IMR-90 (cell line): Measurements from ENCODE around the gene STK33. TPM values are rescaled to one million over a fixed set of nuclear protein-coding genes. Genes with fewer than 3 reads are reported as not detected.

ENCODE experiments used
- ATAC-seq: fragments of 200-7000 bp; cut with Tn5 transposase; 2 replicates; pipeline ENCODE4 v1.9.1; 2020; ENCODE audit warnings: low read depth, mild to moderate bottlenecking, moderate library complexity
- BruUV-seq: library from RNA; stranded (reverse); fragments of 400-500 nt; replicated peaks from 2 replicates; lab custom pipeline; 2021; lab: Mats Ljungman, UMichigan
- CTCF ChIA-PET: fragments of 300-600 bp; formaldehyde crosslinking; extraction: SDS; loops from one replicate; lab custom pipeline; 2021; ENCODE audit warnings: antibody characterized with exemption; lab: Yijun Ruan, JAX
- POLR2A ChIA-PET: fragments of 300-600 bp; sonication (Branson Sonifier 250); formaldehyde crosslinking; loops from one replicate; lab custom pipeline; 2022; ENCODE audit warnings: antibody characterized with exemption; ENCODE audit not compliant: unreplicated experiment; lab: Charles Lee
- DNase-seq: peaks from one replicate; pipeline ENCODE4 v3.0.0; 2013
- H2AFZ ChIP-seq: replicated peaks from 2 replicates; pipeline ENCODE3; 2013; ENCODE audit warnings: low read length, mild to moderate bottlenecking; ENCODE audit not compliant: poor library complexity
- H2AK5ac ChIP-seq: 2 replicates; pipeline ENCODE4 v1.6.1; 2013; ENCODE audit warnings: low read depth, low read length, inconsistent platforms
- H2AK9ac ChIP-seq: replicated peaks from 2 replicates; pipeline ENCODE3; 2013; ENCODE audit warnings: mild to moderate bottlenecking, low read depth, low read length, moderate library complexity; ENCODE audit not compliant: poor library complexity
- H2BK120ac ChIP-seq: 2 replicates; pipeline ENCODE4 v1.6.1; 2013; ENCODE audit warnings: low read depth, low read length, inconsistent platforms
- H2BK15ac ChIP-seq: 3 replicates; pipeline ENCODE4 v1.6.1; 2013; ENCODE audit warnings: low read depth, low read length, inconsistent platforms
- H2BK20ac ChIP-seq: 2 replicates; pipeline ENCODE4 v1.6.1; 2013; ENCODE audit warnings: low read depth, mild to moderate bottlenecking, inconsistent platforms, low read length, moderate library complexity
- H2BK5ac ChIP-seq: 2 replicates; pipeline ENCODE4 v1.6.1; 2013; ENCODE audit warnings: mild to moderate bottlenecking, low read depth, low read length, inconsistent platforms; ENCODE audit not compliant: poor library complexity, severe bottlenecking
- H3K14ac ChIP-seq: replicated peaks from 2 replicates; pipeline ENCODE4 v1.6.1; 2013; ENCODE audit warnings: low read depth, low read length, inconsistent platforms
- H3K18ac ChIP-seq: 2 replicates; pipeline ENCODE4 v1.6.1; 2013; ENCODE audit warnings: low read depth, low read length, control low read depth
- H3K23ac ChIP-seq: 2 replicates; pipeline ENCODE4 v1.6.1; 2013; ENCODE audit warnings: low read depth, low read length, inconsistent platforms
- H3K27ac ChIP-seq: 2 replicates; pipeline ENCODE4 v1.5.1; 2013; ENCODE audit warnings: mild to moderate bottlenecking, control low read depth, low read length; ENCODE audit not compliant: insufficient read depth
- H3K27me3 ChIP-seq: 2 replicates; pipeline ENCODE4 v1.6.1; 2013; ENCODE audit warnings: low read length; ENCODE audit not compliant: control insufficient read depth, insufficient read depth
- H3K36me3 ChIP-seq: 2 replicates; pipeline ENCODE4 v1.6.1; 2013; ENCODE audit warnings: low read length, mixed read lengths; ENCODE audit not compliant: control insufficient read depth, insufficient read depth
- H3K4ac ChIP-seq: 2 replicates; pipeline ENCODE4 v1.6.1; 2013; ENCODE audit warnings: low read depth, low read length, inconsistent platforms
- H3K4me1 ChIP-seq: 2 replicates; pipeline ENCODE4 v1.6.1; 2013; ENCODE audit warnings: low read length, mixed read lengths; ENCODE audit not compliant: control insufficient read depth, insufficient read depth
- H3K4me2 ChIP-seq: 2 replicates; pipeline ENCODE4 v1.6.1; 2013; ENCODE audit warnings: low read depth, mild to moderate bottlenecking, control low read depth, low read length, moderate library complexity
- H3K4me3 ChIP-seq: 2 replicates; pipeline ENCODE4 v1.5.1; 2013; ENCODE audit warnings: low read depth, mild to moderate bottlenecking, control low read depth, low read length, moderate library complexity; ENCODE audit not compliant: insufficient read depth
- H3K56ac ChIP-seq: 2 replicates; pipeline ENCODE4 v1.6.1; 2013; ENCODE audit warnings: low read length, inconsistent platforms; ENCODE audit not compliant: insufficient read depth; ENCODE audit errors: extremely low read depth
- H3K79me1 ChIP-seq, 2 experiments: 2 replicates each; pipeline ENCODE4 v1.6.1; 2013; ENCODE audit warnings: low read length in 2 of 2, inconsistent platforms in 1 of 2, low read depth in 1 of 2
- H3K9ac ChIP-seq: 2 replicates; pipeline ENCODE4 v1.6.1; 2013; ENCODE audit warnings: low read depth, low read length, control low read depth
- H3K9me1 ChIP-seq: 2 replicates; pipeline ENCODE4 v1.6.1; 2013; ENCODE audit warnings: low read length, inconsistent platforms; ENCODE audit not compliant: insufficient read depth
- H3K9me3 ChIP-seq: 2 replicates; pipeline ENCODE4 v1.6.1; 2013; ENCODE audit warnings: low read length; ENCODE audit not compliant: control insufficient read depth, insufficient read depth
- H4K20me1 ChIP-seq: 2 replicates; pipeline ENCODE4 v1.6.1; 2013; ENCODE audit warnings: low read length, inconsistent platforms; ENCODE audit not compliant: insufficient read depth
- H4K5ac ChIP-seq: 2 replicates; pipeline ENCODE4 v1.6.1; 2013; ENCODE audit warnings: mild to moderate bottlenecking, low read depth, low read length, control low read depth
- H4K8ac ChIP-seq, 2 experiments: 2 replicates each; pipeline ENCODE4 v1.6.1; 2013; ENCODE audit warnings: low read depth in 2 of 2, low read length in 2 of 2, control low read depth in 1 of 2, inconsistent platforms in 1 of 2
- H4K91ac ChIP-seq: 2 replicates; pipeline ENCODE4 v1.6.1; 2013; ENCODE audit warnings: low read depth, low read length, inconsistent platforms; ENCODE audit not compliant: insufficient read depth
- BHLHE40 ChIP-seq: fragments of 150-350 bp; IDR thresholded peaks from 2 replicates; pipeline ENCODE4 v1.6.1; 2016; ENCODE audit warnings: mild to moderate bottlenecking, low read depth, low read length
- CEBPB ChIP-seq: IDR thresholded peaks from 2 replicates; pipeline ENCODE4 v1.6.1; 2012; ENCODE audit warnings: low read depth, low read length, improper control_type of control experiment
- CHD1 ChIP-seq: IDR thresholded peaks from 2 replicates; pipeline ENCODE4 v1.6.1; 2012; ENCODE audit warnings: low read depth, low read length, improper control_type of control experiment
- ELK1 ChIP-seq: fragments of 150-350 bp; IDR thresholded peaks from 2 replicates; pipeline ENCODE4 v1.6.1; 2016; ENCODE audit warnings: low read depth, mild to moderate bottlenecking, low read length, moderate library complexity, borderline replicate concordance
- FOS ChIP-seq: fragments of 150-350 bp; IDR thresholded peaks from 2 replicates; pipeline ENCODE4 v1.6.1; 2016; ENCODE audit warnings: low read depth, low read length
- MAFK ChIP-seq: IDR thresholded peaks from 2 replicates; pipeline ENCODE4 v1.6.1; 2012; ENCODE audit warnings: low read depth, low read length, improper control_type of control experiment
- MAZ ChIP-seq: IDR thresholded peaks from 2 replicates; pipeline ENCODE4 v1.6.1; 2012; ENCODE audit warnings: low read depth, mild to moderate bottlenecking, low read length, improper control_type of control experiment, moderate library complexity, borderline replicate concordance
- MXI1 ChIP-seq: IDR thresholded peaks from 2 replicates; pipeline ENCODE4 v1.6.1; 2012; ENCODE audit warnings: low read depth, mild to moderate bottlenecking, low read length, moderate library complexity, borderline replicate concordance
- NFE2L2 ChIP-seq: fragments of 150-350 bp; IDR thresholded peaks from 2 replicates; pipeline ENCODE4 v1.6.1; 2016; ENCODE audit warnings: low read depth, mild to moderate bottlenecking, low read length
- POLR2A ChIP-seq: IDR thresholded peaks from 2 replicates; pipeline ENCODE4 v1.6.1; 2012; ENCODE audit warnings: mild to moderate bottlenecking, low read depth, low read length
- RAD21 ChIP-seq: IDR thresholded peaks from 2 replicates; pipeline ENCODE4 v1.6.1; 2012; ENCODE audit warnings: low read length, improper control_type of control experiment
- RCOR1 ChIP-seq: IDR thresholded peaks from 2 replicates; pipeline ENCODE4 v1.6.1; 2012; ENCODE audit warnings: mild to moderate bottlenecking, low read length, improper control_type of control experiment; ENCODE audit not compliant: insufficient replicate concordance
- RFX5 ChIP-seq: IDR thresholded peaks from 2 replicates; pipeline ENCODE4 v1.8.0; 2012; ENCODE audit warnings: low read depth, mild to moderate bottlenecking, low read length, moderate library complexity
- SMC3 ChIP-seq: fragments of 150-350 bp; IDR thresholded peaks from 2 replicates; pipeline ENCODE4 v1.6.1; 2016; ENCODE audit warnings: low read depth, mild to moderate bottlenecking, antibody characterized with exemption, low read length, moderate library complexity
- WGBS, 2 experiments: methylation state at CpG; one replicate each; pipeline versions ENCODE4 v1.1.5 to v1.1.7; 2013; ENCODE audit warnings: missing lambda C conversion rate in 2 of 2; ENCODE audit not compliant: insufficient read length in 1 of 2; ENCODE audit errors: extremely low coverage in 2 of 2; 5-methylcytosine and 5-hydroxymethylcytosine counted together
- dilution Hi-C: fragments of 300-500 bp; cut with HindIII; formaldehyde crosslinking; loops from one replicate; pipeline ENCODE4 v1.14.3; 2018; ENCODE audit warnings: low sequenced_read_pairs; ENCODE audit not compliant: unreplicated experiment
- in situ Hi-C: fragments of 300-500 bp; cut with MboI; formaldehyde crosslinking; loops from 3 replicates; pipeline ENCODE4 v1.14.3; 2019; ENCODE audit warnings: low sequenced_read_pairs, inconsistent platforms, mixed read lengths
- intact Hi-C: fragments of 100-400 bp; cut with micrococcal nuclease; formaldehyde crosslinking; loops from 2 replicates; pipeline ENCODE4 v1.10.0; 2022
- polyA plus RNA-seq, 3 experiments: library from polyadenylated mRNA; depleted of rRNA; stranded (reverse); fragments of >200 nt; gene quantifications; 2 replicates each; pipeline ENCODE4 v1.2.3, GENCODE V29; 2012; ENCODE audit warnings: low replicate concordance in 1 of 3
- total RNA-seq: library from RNA; depleted of rRNA; stranded (reverse); fragments of >200 nt; gene quantifications from 2 replicates; pipeline ENCODE4 v1.2.3, GENCODE V29; 2012
- TF ChIP-seq, protein P1 (sequence below): fragments of 150-350 bp; IDR thresholded peaks from 2 replicates; pipeline ENCODE4 v1.6.1; 2017; ENCODE audit warnings: mild to moderate bottlenecking, antibody characterized with exemption, low read length, low read depth
- TF ChIP-seq, protein P2 (sequence below): conservative IDR thresholded peaks from 2 replicates; pipeline ENCODE4 v1.5.1; 2012; ENCODE audit warnings: mild to moderate bottlenecking, low read depth, low read length, improper control_type of control experiment

The STK33 gene
- total and polyA plus RNA-seq, 2 of the 4 experiments (the other 2 are of a cell fraction) = 2.3 to 2.6 TPM

DNA sequence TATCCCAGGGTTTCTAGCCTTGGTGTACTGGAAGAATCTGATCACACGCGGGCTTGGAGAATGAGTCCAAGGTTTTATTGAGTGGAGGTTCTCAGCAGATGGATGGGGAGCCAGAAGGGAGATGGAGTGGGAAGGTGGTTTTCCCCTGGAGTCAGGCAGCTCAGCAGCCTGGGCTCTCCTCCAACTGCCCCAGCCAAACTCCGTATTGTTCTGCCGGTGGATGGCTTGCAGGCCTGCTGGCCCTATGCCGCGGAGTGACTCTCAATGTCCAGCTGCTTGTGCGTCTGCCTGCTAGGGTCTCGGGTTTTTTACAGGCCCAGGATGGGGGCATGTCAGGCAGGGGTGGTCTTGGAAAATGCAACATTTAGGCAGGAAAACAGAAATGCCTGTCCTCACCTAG is 168.0 kb downstream of the STK33 start:
- ChIA-PET POLR2A (no interaction called here), CTCF (no interaction called here)
- H3K4ac ChIP-seq = no peak overlapping the region
- no peak overlapping the region for H3K56ac ChIP-seq
- H2BK20ac ChIP-seq = no peak overlapping the region
- H3K9ac ChIP-seq = no peak overlapping the region
- H3K79me1 ChIP-seq = no peaks in the 10 kb centered on the region
- H3K27ac ChIP-seq = no peak overlapping the region
- WGBS, 2 experiments = 88% methylated on average over 6 of the region's 8 CpGs; no CpG with 5 or more reads in 1 of the 2 experiments
- no peak overlapping the region for H4K8ac ChIP-seq
- H3K23ac ChIP-seq = no peak overlapping the region
- H3K14ac ChIP-seq = no peak overlapping the region
- H3K4me2 ChIP-seq = no peak overlapping the region
- no peaks in the 10 kb centered on the region for H3K9me1 ChIP-seq
- H2BK120ac ChIP-seq = no peak overlapping the region
- intact Hi-C loops = no loop called here
- H3K27me3 ChIP-seq = no peaks in the 10 kb centered on the region
- H2AK9ac ChIP-seq = no peak overlapping the region
- no peak overlapping the region for H4K91ac ChIP-seq
- H2BK5ac ChIP-seq = no peak overlapping the region
- H2BK15ac ChIP-seq = no peak overlapping the region
- no peak overlapping the region for H2AK5ac ChIP-seq
- no peak overlapping the region for H2AFZ ChIP-seq
- no peak for TF ChIP-seq MXI1
- no peak for TF ChIP-seq POLR2A
- no peak for TF ChIP-seq RFX5
- no peak for TF ChIP-seq MAZ
- TF ChIP-seq, protein P1, sequence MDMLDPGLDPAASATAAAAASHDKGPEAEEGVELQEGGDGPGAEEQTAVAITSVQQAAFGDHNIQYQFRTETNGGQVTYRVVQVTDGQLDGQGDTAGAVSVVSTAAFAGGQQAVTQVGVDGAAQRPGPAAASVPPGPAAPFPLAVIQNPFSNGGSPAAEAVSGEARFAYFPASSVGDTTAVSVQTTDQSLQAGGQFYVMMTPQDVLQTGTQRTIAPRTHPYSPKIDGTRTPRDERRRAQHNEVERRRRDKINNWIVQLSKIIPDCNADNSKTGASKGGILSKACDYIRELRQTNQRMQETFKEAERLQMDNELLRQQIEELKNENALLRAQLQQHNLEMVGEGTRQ = no peak
- TF ChIP-seq, protein P2, sequence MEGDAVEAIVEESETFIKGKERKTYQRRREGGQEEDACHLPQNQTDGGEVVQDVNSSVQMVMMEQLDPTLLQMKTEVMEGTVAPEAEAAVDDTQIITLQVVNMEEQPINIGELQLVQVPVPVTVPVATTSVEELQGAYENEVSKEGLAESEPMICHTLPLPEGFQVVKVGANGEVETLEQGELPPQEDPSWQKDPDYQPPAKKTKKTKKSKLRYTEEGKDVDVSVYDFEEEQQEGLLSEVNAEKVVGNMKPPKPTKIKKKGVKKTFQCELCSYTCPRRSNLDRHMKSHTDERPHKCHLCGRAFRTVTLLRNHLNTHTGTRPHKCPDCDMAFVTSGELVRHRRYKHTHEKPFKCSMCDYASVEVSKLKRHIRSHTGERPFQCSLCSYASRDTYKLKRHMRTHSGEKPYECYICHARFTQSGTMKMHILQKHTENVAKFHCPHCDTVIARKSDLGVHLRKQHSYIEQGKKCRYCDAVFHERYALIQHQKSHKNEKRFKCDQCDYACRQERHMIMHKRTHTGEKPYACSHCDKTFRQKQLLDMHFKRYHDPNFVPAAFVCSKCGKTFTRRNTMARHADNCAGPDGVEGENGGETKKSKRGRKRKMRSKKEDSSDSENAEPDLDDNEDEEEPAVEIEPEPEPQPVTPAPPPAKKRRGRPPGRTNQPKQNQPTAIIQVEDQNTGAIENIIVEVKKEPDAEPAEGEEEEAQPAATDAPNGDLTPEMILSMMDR = no peak
- no peak for TF ChIP-seq RAD21
- TF ChIP-seq RCOR1 = no peak
- TF ChIP-seq FOS = no peak
- TF ChIP-seq CEBPB = no peak
- no peak for TF ChIP-seq BHLHE40
- TF ChIP-seq SMC3 = no peak
- TF ChIP-seq NFE2L2 = no peak
- no peak for TF ChIP-seq MAFK
- no peak for TF ChIP-seq CHD1
- TF ChIP-seq ELK1 = no peak
- H3K4me3 ChIP-seq = no peak overlapping the region
- H4K5ac ChIP-seq = no peak overlapping the region
- no peak overlapping the region for H3K18ac ChIP-seq
- no peaks in the 10 kb centered on the region for H3K9me3 ChIP-seq
- no peaks in the 10 kb centered on the region for H3K36me3 ChIP-seq
- ATAC-seq (no peak), DNase-seq (no peak)
- in situ Hi-C loops = no loop called here
- dilution Hi-C loops = no loop called here
- no TSS peak for BruUV-seq
- H3K4me1 ChIP-seq = no peaks in the 10 kb centered on the region
- no peaks in the 10 kb centered on the region for H4K20me1 ChIP-seq
